Measurements from ENCODE around the gene CPNE4.
"Not testable (repeated sequence)": the region's sequence is repeated elsewhere in the genome, so short reads cannot be mapped to it uniquely, and the experiment has no call there.

CPNE4 gene

DNA sequence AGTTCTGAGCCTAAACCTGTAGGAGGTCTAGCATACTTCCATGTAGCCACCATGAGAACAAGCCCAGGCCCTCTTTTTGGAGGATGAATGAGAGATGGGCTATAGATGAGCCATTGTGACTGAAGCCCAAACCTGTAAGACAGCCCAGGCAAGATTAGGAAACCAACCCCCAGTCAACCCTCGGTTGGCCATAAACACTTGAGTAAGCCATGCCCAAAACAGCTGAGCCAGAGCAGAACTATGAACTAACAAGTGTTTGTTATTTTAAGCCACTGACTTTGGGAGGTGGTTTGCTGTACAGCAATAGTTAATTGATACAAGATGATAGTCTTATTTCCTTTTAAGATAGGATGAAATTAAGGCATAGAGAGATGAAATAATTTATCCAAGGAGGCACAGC lies 12.4 kb upstream of the CPNE4 start:
- FAIRE-seq (no peak), DNase-seq (ENCODE audit: insufficient read length, low spot score) (no peak)
- TF ChIP-seq POU2F2 (IDR thresholded peaks at IDR 0.05; ENCODE audit: low read depth, low read length) (no peak), TAF1 (IDR thresholded peaks at IDR 0.05; ENCODE audit: low read depth, low read length) (no peak), SPI1 (IDR thresholded peaks at IDR 0.05; ENCODE audit: low read depth, low read length) (no peak), POLR2AphosphoS5 (IDR thresholded peaks at IDR 0.05; ENCODE audit: low read depth, low read length) (no peak), POLR2A (IDR thresholded peaks at IDR 0.05; ENCODE audit: low read depth, low read length) (no peak), PAX5 (IDR thresholded peaks at IDR 0.05; ENCODE audit: insufficient read depth, low read length, severe bottlenecking) (no peak)

DNA sequence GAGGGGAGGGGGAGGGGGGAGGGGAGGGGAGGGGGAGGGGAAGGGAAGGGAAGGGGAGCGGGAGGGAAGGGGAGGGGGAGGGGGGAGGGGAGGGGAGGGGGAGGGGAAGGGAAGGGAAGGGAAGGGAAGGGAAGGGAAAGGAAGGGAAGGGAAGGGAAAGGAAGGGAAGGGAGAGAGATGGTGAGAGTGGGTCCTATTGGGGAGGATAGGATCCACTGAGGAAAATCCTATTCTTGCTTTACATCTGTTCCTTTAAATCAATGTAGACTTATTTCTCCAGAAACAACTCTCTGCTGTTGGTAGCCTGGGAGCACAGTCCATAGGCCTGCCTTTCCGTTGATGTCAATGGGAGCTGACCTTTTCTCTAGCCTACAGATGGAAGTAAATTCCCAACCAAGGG lies 10.1 kb upstream of the CPNE4 start:
- not testable (repeated sequence) for FAIRE-seq; DNase-seq (ENCODE audit: insufficient read length, low spot score)

DNA sequence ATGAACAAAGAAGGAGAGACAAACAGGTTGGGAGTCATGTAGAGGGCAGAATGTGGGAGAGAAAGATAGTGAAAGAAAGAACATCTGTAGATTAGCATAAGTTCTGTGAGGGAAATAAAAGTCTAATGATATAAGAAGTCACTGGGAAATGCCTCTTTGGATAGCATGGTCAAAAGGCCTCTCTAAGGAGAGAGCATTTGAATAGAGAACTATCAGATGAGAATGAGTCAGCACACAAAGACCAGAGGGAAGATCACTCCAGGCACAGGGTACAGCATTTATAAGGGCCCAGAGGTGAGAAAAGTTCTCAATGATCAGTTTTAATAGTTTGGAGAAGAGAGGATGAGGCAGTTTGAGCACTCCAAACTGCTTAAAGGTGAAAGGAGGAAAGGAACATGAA lies 7.9 kb upstream of the CPNE4 start:
- TF ChIP-seq POLR2A (IDR thresholded peaks at IDR 0.05; ENCODE audit: low read depth, low read length), result no peak
- no peak for TF ChIP-seq SPI1 (IDR thresholded peaks at IDR 0.05; ENCODE audit: low read depth, low read length)
- TF ChIP-seq TAF1 (IDR thresholded peaks at IDR 0.05; ENCODE audit: low read depth, low read length), result no peak
- no peak for TF ChIP-seq POU2F2 (IDR thresholded peaks at IDR 0.05; ENCODE audit: low read depth, low read length)
- TF ChIP-seq PAX5 (IDR thresholded peaks at IDR 0.05; ENCODE audit: insufficient read depth, low read length, severe bottlenecking), result no peak
- no peak for TF ChIP-seq POLR2AphosphoS5 (IDR thresholded peaks at IDR 0.05; ENCODE audit: low read depth, low read length)
- DNase-seq (ENCODE audit: insufficient read length, low spot score), result no peak
- no peak for FAIRE-seq

DNA sequence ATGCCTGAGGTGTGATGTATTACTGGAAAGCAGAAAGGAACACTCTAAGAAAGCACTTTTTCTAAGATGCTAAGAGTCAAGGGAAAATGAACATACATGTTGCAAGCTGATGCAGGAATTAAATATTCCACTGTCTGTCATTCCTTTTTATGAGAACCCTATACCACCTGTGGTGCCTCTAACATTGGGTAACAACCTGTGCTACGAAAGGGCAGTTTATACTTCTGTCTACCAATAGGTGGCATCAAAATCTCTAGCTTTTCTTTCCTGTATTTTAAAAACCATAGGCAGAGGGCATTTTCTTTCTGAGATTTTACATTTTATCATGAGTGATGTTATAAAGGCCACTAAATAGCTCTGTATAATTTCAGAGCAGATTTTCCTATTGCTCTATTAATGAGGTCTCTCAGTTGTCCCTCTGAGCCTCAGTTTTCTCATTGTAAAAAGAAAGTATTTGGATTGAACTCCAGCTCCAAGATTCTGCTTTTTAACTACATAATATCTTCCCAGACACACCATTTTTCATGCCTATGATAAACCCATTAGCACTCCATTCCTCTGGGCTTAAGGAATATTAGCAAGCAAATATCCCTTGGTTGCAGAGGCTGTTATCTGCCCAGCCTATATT lies 3.5 kb upstream of the CPNE4 start:
- peak; percentile 5 for FAIRE-seq
- DNase-seq (ENCODE audit: insufficient read length, low spot score), result no peak
- TF ChIP-seq TAF1 (IDR thresholded peaks at IDR 0.05; ENCODE audit: low read depth, low read length) (no peak), POLR2AphosphoS5 (IDR thresholded peaks at IDR 0.05; ENCODE audit: low read depth, low read length) (no peak), POU2F2 (IDR thresholded peaks at IDR 0.05; ENCODE audit: low read depth, low read length) (no peak), SPI1 (IDR thresholded peaks at IDR 0.05; ENCODE audit: low read depth, low read length) (no peak), POLR2A (IDR thresholded peaks at IDR 0.05; ENCODE audit: low read depth, low read length) (no peak), PAX5 (IDR thresholded peaks at IDR 0.05; ENCODE audit: insufficient read depth, low read length, severe bottlenecking) (no peak)

DNA sequence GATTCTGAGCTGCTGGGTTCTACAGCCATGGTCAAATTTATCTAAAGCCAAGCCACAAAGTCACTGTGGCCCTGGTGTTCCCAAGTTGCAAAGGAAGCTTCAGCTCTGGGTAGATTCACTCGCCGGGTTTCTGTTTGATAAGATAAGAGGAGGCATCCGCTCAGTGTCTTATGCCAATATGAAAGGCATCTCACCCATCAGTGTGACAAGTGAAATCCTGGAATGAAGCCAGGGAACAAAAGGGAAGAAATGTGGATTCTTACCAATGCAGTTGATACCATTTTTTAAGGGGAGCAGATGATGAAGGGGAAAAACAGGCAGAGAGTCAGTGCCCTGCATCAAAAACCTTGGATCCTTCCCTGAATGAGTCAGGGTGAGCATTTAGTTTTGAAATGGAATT lies 2.8 kb upstream of the CPNE4 start:
- FAIRE-seq, result no peak
- no peak for TF ChIP-seq POU2F2 (IDR thresholded peaks at IDR 0.05; ENCODE audit: low read depth, low read length)
- TF ChIP-seq SPI1 (IDR thresholded peaks at IDR 0.05; ENCODE audit: low read depth, low read length), result no peak
- TF ChIP-seq TAF1 (IDR thresholded peaks at IDR 0.05; ENCODE audit: low read depth, low read length), result no peak
- no peak for TF ChIP-seq PAX5 (IDR thresholded peaks at IDR 0.05; ENCODE audit: insufficient read depth, low read length, severe bottlenecking)
- no peak for TF ChIP-seq POLR2AphosphoS5 (IDR thresholded peaks at IDR 0.05; ENCODE audit: low read depth, low read length)
- TF ChIP-seq POLR2A (IDR thresholded peaks at IDR 0.05; ENCODE audit: low read depth, low read length), result no peak
- no peak for DNase-seq (ENCODE audit: insufficient read length, low spot score)

DNA sequence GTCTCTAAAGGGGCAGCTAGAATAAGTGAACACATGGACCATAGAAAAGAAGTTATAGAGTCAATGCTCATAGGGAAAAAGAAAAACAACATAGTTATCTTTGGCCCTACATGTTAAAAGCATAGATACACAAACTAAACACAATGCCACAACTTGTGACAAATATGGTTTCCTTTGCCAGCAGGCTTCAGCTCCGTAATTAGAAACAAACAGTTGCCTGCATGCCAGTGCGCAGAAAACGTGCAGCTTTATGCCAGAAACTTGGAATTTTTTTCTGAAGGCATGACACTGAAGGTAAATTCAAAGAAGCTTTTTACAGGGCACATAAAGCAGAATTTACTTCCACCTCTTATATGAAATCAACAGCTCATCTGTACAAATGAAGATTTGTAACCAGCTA lies 2.2 kb upstream of the CPNE4 start:
- FAIRE-seq (no peak), DNase-seq (ENCODE audit: insufficient read length, low spot score) (no peak)
- TF ChIP-seq TAF1 (IDR thresholded peaks at IDR 0.05; ENCODE audit: low read depth, low read length) (no peak), POLR2A (IDR thresholded peaks at IDR 0.05; ENCODE audit: low read depth, low read length) (no peak), PAX5 (IDR thresholded peaks at IDR 0.05; ENCODE audit: insufficient read depth, low read length, severe bottlenecking) (no peak), POU2F2 (IDR thresholded peaks at IDR 0.05; ENCODE audit: low read depth, low read length) (no peak), POLR2AphosphoS5 (IDR thresholded peaks at IDR 0.05; ENCODE audit: low read depth, low read length) (no peak), SPI1 (IDR thresholded peaks at IDR 0.05; ENCODE audit: low read depth, low read length) (no peak)

DNA sequence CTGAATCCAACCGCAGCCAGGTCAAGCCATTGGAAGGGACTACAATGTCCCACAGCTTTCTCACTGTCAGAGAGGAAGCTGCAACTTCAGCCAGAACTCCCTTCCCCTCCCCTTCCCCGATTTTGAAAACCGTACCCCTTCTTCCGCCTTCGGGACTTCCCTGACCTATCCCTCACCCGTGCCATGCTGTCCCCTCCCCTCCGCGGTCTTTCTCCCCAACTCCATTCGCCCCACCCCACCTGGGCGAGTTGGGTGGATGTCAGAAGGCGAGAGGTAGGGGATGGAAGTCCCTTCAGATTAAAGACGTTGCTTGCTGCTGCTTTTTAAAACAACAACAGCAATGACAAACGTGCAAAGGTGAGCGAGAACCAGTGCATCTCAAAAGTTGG lies 723 bp downstream of the CPNE4 start:
- no peak for DNase-seq (ENCODE audit: insufficient read length, low spot score)
- TF ChIP-seq SPI1 (IDR thresholded peaks at IDR 0.05; ENCODE audit: low read depth, low read length) (no peak), POU2F2 (IDR thresholded peaks at IDR 0.05; ENCODE audit: low read depth, low read length) (no peak), POLR2A (IDR thresholded peaks at IDR 0.05; ENCODE audit: low read depth, low read length) (no peak)

DNA sequence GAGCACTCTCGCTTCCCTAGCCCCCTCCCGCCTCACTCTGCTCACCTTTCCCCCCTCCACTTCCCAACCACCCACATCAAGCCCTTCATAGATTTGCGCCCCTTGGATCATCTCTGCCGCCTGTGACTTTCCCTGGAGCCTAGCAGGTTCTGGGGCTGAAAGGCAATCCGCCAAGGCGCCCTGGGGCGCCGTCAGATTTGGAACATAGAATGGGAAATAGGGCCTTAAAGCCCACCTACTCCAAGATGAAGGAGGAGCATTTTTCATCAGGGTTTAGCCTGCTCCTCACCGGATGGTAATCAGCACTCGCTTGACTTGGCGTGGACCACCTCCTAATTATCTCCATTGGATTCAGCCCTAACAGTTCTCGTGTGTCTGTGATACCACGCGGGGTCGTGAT lies 1.3 kb downstream of the CPNE4 start:
- FAIRE-seq (no peak), DNase-seq (ENCODE audit: insufficient read length, low spot score) (no peak)
- TF ChIP-seq TAF1 (IDR thresholded peaks at IDR 0.05; ENCODE audit: low read depth, low read length), result no peak
- TF ChIP-seq SPI1 (IDR thresholded peaks at IDR 0.05; ENCODE audit: low read depth, low read length), result no peak
- TF ChIP-seq POU2F2 (IDR thresholded peaks at IDR 0.05; ENCODE audit: low read depth, low read length), result no peak
- TF ChIP-seq POLR2A (IDR thresholded peaks at IDR 0.05; ENCODE audit: low read depth, low read length), result no peak

More for the DNA sequence above, 723 bp downstream of the CPNE4 start:
- no peak for FAIRE-seq

DNA sequence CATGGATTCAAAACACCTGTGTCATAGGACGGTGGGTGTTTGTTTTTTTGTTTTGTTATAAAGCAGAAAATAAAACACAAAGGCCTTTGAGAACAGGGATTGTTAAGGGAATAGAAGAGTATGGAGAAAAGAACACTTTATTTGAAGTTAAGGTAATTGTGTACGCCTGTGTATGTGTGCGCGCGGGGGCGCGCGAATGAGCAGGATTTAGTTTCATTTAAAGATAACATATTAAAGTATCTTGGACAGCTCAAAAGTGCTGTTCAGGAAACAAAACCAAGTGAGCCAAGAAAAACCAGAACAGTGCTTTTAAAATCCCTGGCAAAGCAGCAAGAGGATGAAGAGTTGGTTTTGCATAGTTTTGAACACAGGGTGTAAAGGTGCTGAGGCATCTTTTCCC lies 1.9 kb downstream of the CPNE4 start:
- DNase-seq (ENCODE audit: insufficient read length, low spot score) (no peak), FAIRE-seq (no peak)
- TF ChIP-seq POLR2A (IDR thresholded peaks at IDR 0.05; ENCODE audit: low read depth, low read length), result no peak
- no peak for TF ChIP-seq TAF1 (IDR thresholded peaks at IDR 0.05; ENCODE audit: low read depth, low read length)
- no peak for TF ChIP-seq SPI1 (IDR thresholded peaks at IDR 0.05; ENCODE audit: low read depth, low read length)
- TF ChIP-seq POLR2AphosphoS5 (IDR thresholded peaks at IDR 0.05; ENCODE audit: low read depth, low read length), result no peak
- TF ChIP-seq PAX5 (IDR thresholded peaks at IDR 0.05; ENCODE audit: insufficient read depth, low read length, severe bottlenecking), result no peak
- TF ChIP-seq POU2F2 (IDR thresholded peaks at IDR 0.05; ENCODE audit: low read depth, low read length), result no peak

DNA sequence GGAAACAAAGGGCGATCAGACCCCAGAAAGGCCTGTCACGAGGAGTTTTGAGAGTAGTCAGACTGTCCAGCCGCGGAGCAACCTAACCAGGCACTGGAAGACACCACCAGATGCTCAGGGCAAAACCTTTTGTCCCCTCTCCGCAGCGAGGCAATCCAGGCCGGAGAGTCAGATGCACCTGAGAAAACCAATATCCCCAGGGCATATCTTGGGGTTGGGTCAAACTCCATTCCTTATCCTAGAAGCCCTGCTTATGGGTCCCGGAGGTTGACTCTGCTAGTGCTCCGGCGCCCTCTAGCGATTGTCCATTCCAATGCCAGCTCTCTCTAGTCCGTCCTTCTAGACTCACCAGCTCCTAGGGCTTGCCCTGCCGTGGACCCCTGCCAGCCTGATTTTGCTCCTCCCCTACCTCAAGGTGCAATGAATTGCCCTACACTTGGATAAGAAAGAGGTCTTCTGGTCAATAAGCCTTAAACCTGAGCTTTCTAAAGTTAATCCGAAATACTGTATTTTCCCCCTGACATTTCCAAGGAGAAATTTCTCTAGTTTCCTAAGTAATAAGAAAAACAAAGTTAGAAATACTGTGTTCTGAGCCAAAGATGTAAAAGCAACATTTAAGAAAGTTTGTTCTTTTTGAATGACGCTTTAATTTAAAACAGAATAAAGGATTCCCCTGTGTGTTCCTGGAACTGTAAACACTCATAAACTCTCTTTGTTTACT lies 5.5 kb downstream of the CPNE4 start:
- DNase-seq (ENCODE audit: insufficient read length, low spot score), result peak; percentile 47
- TF ChIP-seq POLR2A (IDR thresholded peaks at IDR 0.05; ENCODE audit: low read depth, low read length) (no peak), POLR2AphosphoS5 (IDR thresholded peaks at IDR 0.05; ENCODE audit: low read depth, low read length) (no peak), PAX5 (IDR thresholded peaks at IDR 0.05; ENCODE audit: insufficient read depth, low read length, severe bottlenecking) (no peak), POU2F2 (IDR thresholded peaks at IDR 0.05; ENCODE audit: low read depth, low read length) (peak; percentile 48; the same call in 1 of the 2 replicates), TAF1 (IDR thresholded peaks at IDR 0.05; ENCODE audit: low read depth, low read length) (no peak)
- peak; percentile 9 for FAIRE-seq

All from GM12891 (cell line).